ENCODE data around the gene HDAC4.

DNA sequence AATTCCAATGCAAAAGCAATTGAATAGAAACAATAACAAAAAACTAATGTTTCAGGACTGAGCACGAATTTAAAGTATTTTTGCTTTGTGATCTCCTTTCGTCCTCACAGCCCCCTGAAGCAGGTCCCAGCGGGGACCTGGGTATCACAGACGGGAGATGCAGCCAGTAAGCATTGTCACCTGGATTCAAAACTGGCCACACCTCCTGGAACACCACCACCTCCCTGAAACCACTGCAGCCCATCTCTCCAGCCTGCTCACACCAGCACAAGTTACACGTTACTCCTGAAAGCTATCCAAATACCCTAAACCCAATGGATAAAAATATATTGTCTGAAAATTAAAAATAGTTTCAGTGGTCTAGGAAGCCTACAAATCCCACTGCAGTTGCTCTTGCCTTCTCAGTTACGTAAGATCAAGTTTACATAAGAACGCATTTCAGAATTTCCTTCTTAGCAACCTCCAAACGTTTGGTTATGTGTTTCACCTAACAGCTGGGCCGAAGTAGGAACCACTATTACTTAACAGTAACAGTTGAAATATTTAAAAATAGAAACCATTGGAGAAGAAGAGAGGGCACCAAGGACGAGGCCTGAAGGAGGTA, 178.0 kb downstream of the HDAC4 start:
- TF ChIP-seq CTCF (IDR thresholded peaks at IDR 0.05; ENCODE audit: insufficient read depth, low read length, poor library complexity, severe bottlenecking) (no peak), EZH2phosphoT487 (conservative IDR thresholded peaks at IDR 0.05; ENCODE audit: low read length) (no peak)
